ENCODE results near the gene ITIH6.

ITIH6 gene

GRCh38 chrX:54820737-54821136, 22.7 kb upstream of the ITIH6 start:
- Histone ChIP-seq H3K36me3 (peaks cover 4% of the 10 kb centered on the region), H3K27me3 (no peaks in the 10 kb centered on the region), H3K27ac (no peak overlapping the region), H3K4me1 (ENCODE audit: control insufficient read depth in 1 of 2, insufficient read depth in 1 of 2, low read depth in 1 of 2, low read length in 1 of 2) (peaks cover 8% of the 10 kb centered on the region in 2 experiments), H3K4me3 (ENCODE audit: low read depth in 1 of 2, low read length in 1 of 2) (no peak overlapping the region), H3K9me3 (no peaks in the 10 kb centered on the region)
- TF ChIP-seq CTCF (IDR thresholded peaks at IDR 0.05): no peak

GRCh38 chrX:54819201-54819600, 21.1 kb upstream of the ITIH6 start:
- Histone ChIP-seq H3K9me3 (no peaks in the 10 kb centered on the region), H3K4me3 (ENCODE audit: low read depth in 1 of 2, low read length in 1 of 2) (no peak overlapping the region), H3K27ac (no peak overlapping the region), H3K27me3 (no peaks in the 10 kb centered on the region), H3K4me1 (ENCODE audit: control insufficient read depth in 1 of 2, insufficient read depth in 1 of 2, low read depth in 1 of 2, low read length in 1 of 2) (peaks cover 8% of the 10 kb centered on the region in 2 experiments), H3K36me3 (peaks cover 14% of the 10 kb centered on the region)
- no peak for TF ChIP-seq CTCF (IDR thresholded peaks at IDR 0.05)

GRCh38 chrX:54818221-54818620, 20.2 kb upstream of the ITIH6 start:
- Histone ChIP-seq H3K36me3 (peaks cover 18% of the 10 kb centered on the region), H3K27me3 (no peaks in the 10 kb centered on the region), H3K4me1 (ENCODE audit: control insufficient read depth in 1 of 2, insufficient read depth in 1 of 2, low read depth in 1 of 2, low read length in 1 of 2) (peaks cover 8% of the 10 kb centered on the region in 2 experiments), H3K9me3 (no peaks in the 10 kb centered on the region), H3K27ac (no peak overlapping the region), H3K4me3 (ENCODE audit: low read depth in 1 of 2, low read length in 1 of 2) (no peak overlapping the region)
- no peak for TF ChIP-seq CTCF (IDR thresholded peaks at IDR 0.05)

- Histone ChIP-seq H3K4me3 (ENCODE audit: low read depth in 1 of 2, low read length in 1 of 2) (no peak overlapping the region), H3K27me3 (no peaks in the 10 kb centered on the region), H3K36me3 (peaks cover 24% of the 10 kb centered on the region), H3K9me3 (no peaks in the 10 kb centered on the region), H3K4me1 (ENCODE audit: control insufficient read depth in 1 of 2, insufficient read depth in 1 of 2, low read depth in 1 of 2, low read length in 1 of 2) (peaks cover 8% of the 10 kb centered on the region in 2 experiments), H3K27ac (no peak overlapping the region)
- no peak for TF ChIP-seq CTCF (IDR thresholded peaks at IDR 0.05)
Measured at GRCh38 chrX:54817220-54817820, 19.3 kb upstream of the ITIH6 start.

GRCh38 chrX:54812306-54812705, 14.3 kb upstream of the ITIH6 start:
- H3K4me3 ChIP-seq (ENCODE audit: low read depth in 1 of 2, low read length in 1 of 2): no peak overlapping the region
- no peaks in the 10 kb centered on the region for H3K9me3 ChIP-seq
- H3K4me1 ChIP-seq (ENCODE audit: control insufficient read depth in 1 of 2, insufficient read depth in 1 of 2, low read depth in 1 of 2, low read length in 1 of 2): peaks cover 7 to 19% of the 10 kb centered on the region in 2 experiments
- no peaks in the 10 kb centered on the region for H3K27me3 ChIP-seq
- no peak for TF ChIP-seq CTCF (IDR thresholded peaks at IDR 0.05)
- H3K36me3 ChIP-seq: peaks cover 24% of the 10 kb centered on the region
- H3K27ac ChIP-seq: no peak overlapping the region

All from neutrophil (primary cell).